HG03103 (cell line): ENCODE data around the gene ADGRB3.

Source experiments
- ATAC-seq: cut with Tn5 transposase; IDR thresholded peaks from one replicate; pipeline ENCODE4 v1.9.1; 2021; ENCODE audit warnings: low read depth; ENCODE audit not compliant: unreplicated experiment

Gene ADGRB3

GRCh38 chr6:68695838-68696237, 60.8 kb downstream of the ADGRB3 start:
- ATAC-seq, result no peak

GRCh38 chr6:68697394-68697793, 62.3 kb downstream of the ADGRB3 start:
- ATAC-seq, result no peak

GRCh38 chr6:68701159-68701558, 66.1 kb downstream of the ADGRB3 start:
- no peak for ATAC-seq

- ATAC-seq, result no peak
Observed at GRCh38 chr6:68704485-68704884, 69.4 kb downstream of the ADGRB3 start.

DNA sequence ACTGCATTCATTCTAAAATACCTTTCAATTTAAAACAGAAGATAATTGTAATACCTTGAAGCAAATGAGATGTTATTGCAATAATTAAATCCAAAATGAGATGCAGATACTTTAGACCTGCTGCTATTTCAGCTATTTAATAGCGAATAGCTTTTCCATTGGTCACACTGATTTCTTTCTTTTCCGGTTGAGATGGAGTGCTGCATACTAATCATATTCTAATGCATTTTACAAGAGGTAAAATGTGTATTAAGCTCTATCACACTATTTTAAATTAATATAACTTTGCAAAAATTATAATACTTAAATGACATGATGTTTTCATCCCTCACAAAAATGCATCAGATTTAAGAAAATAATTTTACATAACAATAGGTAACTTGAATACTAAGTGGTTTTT, 74.0 kb downstream of the ADGRB3 start:
- no peak for ATAC-seq

DNA sequence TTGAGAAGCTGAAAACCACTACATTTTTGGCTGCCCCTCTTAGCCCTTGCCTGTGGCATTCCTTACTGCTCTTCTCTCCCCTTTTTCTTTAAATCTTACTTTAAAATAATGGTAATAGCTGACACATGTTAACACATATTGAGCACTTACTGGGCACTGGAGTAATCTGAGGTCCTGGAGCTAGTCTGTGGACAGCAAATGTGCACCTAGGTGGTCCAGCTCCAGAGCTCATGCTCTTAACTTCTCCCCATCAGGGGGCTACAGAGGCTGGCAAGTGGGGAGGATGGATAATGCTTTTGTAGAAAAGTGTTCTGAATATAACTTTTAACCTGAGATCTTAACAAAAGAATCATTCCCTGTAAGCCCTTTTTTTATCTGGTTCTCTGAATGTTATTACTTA, 74.8 kb downstream of the ADGRB3 start:
- no peak for ATAC-seq

DNA sequence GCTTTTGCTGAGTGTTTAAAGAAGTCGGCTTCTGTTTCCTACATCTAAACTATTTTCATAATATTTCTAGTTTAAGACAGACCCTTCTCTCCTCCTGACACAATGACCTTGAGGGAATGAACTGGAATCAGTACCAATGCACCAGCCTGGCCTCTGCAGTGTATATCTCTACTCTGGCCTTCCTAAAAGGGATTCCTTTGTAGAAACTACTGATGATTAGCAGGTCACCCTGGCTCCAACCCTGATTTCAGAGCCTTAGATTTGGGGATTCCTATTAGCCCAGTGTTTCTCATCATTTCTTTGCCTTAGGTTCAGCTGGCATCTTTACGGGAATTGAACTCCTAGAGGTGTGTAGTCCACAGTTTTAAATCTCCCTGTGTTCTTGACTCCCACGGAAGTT, 75.4 kb downstream of the ADGRB3 start:
- no peak for ATAC-seq

DNA sequence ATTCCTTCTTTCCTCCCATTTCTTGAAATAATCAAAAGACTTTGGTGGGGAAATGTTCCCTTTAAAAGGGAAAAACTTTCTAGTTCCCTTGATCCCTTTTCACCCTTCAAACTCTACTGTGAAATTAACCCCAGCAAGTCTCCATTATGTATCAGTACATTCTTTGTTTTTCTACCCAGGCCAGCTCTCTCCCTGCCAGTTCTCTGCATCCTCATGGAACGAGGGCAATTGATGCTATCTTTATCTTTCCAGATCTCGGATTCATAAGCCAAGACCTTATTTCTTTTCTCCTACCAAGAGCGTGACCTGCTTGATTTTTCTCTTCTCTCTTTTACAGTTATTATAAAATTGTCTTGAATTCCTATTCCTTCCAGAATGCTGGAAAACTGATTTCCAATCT, 75.8 kb downstream of the ADGRB3 start:
- no peak for ATAC-seq

DNA sequence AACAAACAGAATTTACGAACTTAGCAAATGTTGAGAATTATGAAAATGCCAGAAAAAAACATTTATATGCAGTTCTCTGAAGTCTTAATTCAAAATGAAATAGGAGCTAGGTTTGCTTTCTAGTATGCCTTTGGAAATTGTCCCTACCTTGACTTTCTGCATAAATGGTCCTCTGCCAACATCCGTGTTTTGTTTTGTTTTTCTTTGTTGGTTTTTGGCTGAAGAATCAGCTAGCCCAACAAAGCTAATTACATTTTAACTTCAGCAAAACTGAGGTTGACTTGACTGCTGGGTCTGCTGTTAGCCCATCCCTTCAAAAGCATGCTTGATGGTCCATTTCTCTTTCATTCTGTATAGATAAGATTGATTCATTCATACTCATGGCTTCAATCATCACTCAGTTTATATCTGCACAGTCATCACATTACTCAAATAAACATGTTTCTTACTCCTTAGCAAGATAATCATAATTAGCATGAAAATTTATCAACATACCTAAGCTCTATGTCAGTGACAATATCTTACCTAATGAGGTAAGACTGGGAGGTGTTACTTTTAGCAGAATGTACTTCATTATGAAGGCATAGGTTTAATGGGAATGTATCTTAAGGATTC, 76.4 kb downstream of the ADGRB3 start:
- no peak for ATAC-seq

DNA sequence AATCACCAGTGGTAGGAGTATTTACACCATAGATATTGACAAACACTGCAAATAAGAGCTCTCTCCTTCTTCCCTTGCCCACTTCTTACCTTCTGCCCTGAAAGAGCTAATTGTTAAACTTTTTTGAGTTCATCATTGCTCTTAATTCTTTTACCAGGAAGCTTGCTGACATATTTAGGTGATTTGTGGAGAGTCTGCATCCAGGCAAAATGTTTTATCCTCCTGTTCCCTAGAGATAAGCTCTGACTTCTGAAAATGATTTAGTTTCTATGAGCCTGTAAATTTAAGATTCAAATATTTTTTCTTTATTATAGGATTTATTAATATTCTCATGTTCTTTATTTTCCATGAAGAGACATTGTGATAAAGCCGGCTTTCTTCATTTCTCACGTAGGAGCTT, 81.5 kb downstream of the ADGRB3 start:
- no peak for ATAC-seq

GRCh38 chr6:68718385-68719073, 83.4 kb downstream of the ADGRB3 start:
- no peak for ATAC-seq

DNA sequence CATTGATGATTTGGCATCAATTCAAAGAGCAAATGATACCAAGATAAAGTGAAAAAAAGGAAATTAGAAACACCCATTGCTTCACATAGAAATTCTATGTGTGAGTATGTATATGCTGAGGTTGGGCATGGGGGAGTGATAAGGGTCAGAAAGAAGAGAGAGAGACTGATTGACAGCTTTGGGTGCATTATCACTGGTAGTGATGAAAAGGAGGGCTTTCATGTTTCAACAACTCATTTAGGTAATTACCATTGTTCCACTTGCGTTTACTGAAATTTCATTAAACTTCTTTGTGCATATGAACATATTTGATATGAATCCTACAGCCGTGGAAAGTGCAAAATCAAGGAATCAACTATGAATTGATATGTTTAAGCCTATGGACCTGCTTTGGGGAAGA, 84.7 kb downstream of the ADGRB3 start:
- ATAC-seq, result no peak

DNA sequence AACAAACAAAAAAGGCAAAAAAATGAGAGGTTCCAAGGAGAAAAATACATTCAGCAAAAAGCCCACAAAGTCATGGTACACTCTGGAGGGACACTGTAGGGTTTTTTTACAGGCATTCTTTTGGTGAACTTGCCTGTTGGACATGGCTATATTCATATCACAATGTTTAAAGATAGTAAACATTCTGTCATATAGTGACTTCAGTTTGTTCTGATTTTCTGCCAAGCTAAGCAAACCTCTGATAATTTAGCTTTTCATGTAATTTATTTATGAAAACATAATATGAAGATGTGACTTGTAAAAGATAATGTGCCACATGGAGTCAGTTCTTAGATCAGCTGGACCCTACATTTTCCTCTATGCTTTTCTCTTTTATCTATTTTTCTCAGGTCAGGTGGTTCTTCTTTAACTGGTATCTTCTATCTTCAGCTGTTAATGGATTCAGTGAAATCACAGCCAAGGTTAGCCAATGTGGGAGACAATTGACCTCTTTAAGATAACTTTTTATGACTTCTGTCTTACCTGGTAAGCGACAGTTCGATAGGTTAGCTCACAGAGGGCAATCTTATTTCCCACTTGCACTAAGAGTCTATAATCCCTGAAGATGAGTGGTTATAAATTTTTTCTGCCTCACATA, 87.9 kb downstream of the ADGRB3 start:
- ATAC-seq, result no peak

- ATAC-seq, result no peak
Observed at GRCh38 chr6:68724060-68724459, 89.0 kb downstream of the ADGRB3 start.

DNA sequence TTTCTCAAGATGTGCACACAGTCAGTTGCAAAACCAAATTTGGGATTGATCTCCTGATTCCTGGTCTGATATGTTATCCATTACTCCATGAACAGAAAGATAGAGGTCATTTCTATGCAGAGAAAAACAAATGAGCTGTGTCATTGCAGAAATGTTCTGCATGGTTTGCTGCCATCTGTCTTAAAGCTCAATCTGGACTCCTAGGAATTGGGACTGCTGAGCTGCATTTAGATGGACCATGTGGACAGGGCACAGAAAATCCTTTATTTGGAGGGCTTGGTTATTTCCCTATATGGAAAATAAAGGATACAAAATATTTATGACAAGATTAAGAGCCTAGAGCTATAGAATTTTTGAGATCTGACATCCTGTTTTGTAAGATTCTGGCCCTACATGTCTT, 91.3 kb downstream of the ADGRB3 start:
- ATAC-seq, result no peak

GRCh38 chr6:68726992-68727391, 91.9 kb downstream of the ADGRB3 start:
- no peak for ATAC-seq

GRCh38 chr6:68727699-68728098, 92.6 kb downstream of the ADGRB3 start:
- no peak for ATAC-seq

GRCh38 chr6:68728159-68728979, 93.3 kb downstream of the ADGRB3 start:
- no peak for ATAC-seq

DNA sequence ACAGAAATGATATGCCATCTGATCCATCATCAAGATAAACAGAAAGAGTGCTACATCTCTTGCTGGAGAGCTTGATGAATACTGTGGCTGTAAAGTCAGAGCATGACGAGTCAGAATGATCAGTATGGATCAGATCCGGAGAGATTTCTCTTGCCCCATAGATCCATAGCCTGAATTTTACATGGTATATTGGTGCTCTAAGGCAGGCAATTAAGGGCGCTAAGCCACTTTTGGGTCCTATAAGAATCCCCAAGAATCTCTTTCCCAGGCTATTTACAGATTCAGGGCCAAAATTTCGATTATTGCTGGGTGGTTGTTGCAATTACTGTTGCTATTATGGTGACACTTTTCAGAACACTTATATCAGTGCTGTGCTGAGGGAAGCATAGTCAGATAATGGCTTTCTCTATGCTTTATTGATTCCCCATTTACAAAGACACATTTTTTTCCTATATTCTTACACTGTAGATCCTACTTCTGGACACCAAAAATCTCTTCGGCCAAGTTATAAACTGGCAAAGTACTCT, 94.4 kb downstream of the ADGRB3 start:
- ATAC-seq, result no peak

- no peak for ATAC-seq
Observed at GRCh38 chr6:68730291-68731054, 95.4 kb downstream of the ADGRB3 start.
